ENCODE results near the gene VPS13C. TPM values are rescaled to one million over a fixed set of nuclear protein-coding genes. Genes with fewer than 3 reads are reported as not detected.

VPS13C gene
- total RNA-seq, 1 experiment from 2014 or later: 47.3 TPM

GRCh38 chr15:62069551-62069950 is 9.3 kb upstream of the VPS13C start:
- ChIA-PET POLR2A (no interaction called here), CTCF (no interaction called here)
- intact Hi-C loops (cut with micrococcal nuclease; ENCODE audit: unreplicated experiment): no loop called here
- Histone ChIP-seq H3K4me1 (ENCODE audit: control insufficient read depth, insufficient read depth, low read length) (peaks cover 7% of the 10 kb centered on the region), H3K27ac (ENCODE audit: low read length) (no peak overlapping the region), H3K4me3 (ENCODE audit: low read depth in 2 of 2, low read length in 2 of 2) (no peak overlapping the region), H3K36me3 (ENCODE audit: control insufficient read depth, insufficient read depth, low read length) (no peaks in the 10 kb centered on the region), H3K27me3 (ENCODE audit: control insufficient read depth, insufficient read depth, low read length) (peaks cover 12% of the 10 kb centered on the region), H3K9me3 (ENCODE audit: control insufficient read depth, insufficient read depth, low read depth, low read length) (no peaks in the 10 kb centered on the region)
- TF ChIP-seq, protein P1, sequence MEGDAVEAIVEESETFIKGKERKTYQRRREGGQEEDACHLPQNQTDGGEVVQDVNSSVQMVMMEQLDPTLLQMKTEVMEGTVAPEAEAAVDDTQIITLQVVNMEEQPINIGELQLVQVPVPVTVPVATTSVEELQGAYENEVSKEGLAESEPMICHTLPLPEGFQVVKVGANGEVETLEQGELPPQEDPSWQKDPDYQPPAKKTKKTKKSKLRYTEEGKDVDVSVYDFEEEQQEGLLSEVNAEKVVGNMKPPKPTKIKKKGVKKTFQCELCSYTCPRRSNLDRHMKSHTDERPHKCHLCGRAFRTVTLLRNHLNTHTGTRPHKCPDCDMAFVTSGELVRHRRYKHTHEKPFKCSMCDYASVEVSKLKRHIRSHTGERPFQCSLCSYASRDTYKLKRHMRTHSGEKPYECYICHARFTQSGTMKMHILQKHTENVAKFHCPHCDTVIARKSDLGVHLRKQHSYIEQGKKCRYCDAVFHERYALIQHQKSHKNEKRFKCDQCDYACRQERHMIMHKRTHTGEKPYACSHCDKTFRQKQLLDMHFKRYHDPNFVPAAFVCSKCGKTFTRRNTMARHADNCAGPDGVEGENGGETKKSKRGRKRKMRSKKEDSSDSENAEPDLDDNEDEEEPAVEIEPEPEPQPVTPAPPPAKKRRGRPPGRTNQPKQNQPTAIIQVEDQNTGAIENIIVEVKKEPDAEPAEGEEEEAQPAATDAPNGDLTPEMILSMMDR (IDR thresholded peaks at IDR 0.05): no peak
- TF ChIP-seq REST (IDR thresholded peaks at IDR 0.05; ENCODE audit: insufficient read depth in 1 of 2, low read depth in 2 of 2, low read length in 1 of 2): no peak
- TF ChIP-seq POLR2AphosphoS5 (IDR thresholded peaks at IDR 0.05; ENCODE audit: low read depth, low read length): no peak
- no peak for TF ChIP-seq TCF7L2 (IDR thresholded peaks at IDR 0.05; ENCODE audit: low read depth, low read length)
- TF ChIP-seq SIN3A (IDR thresholded peaks at IDR 0.05; ENCODE audit: borderline replicate concordance, insufficient read depth, low read depth, low read length): no peak
- BruUV-seq (replicated peaks): no TSS peak
- DNase-seq (ENCODE audit: low read depth, low spot score): no peak
- in situ Hi-C loops (cut with HindIII; ENCODE audit: low pct_unique_long_range_greater_than_20kb, low sequenced_read_pairs): no loop called here
- no peak for ATAC-seq

DNA sequence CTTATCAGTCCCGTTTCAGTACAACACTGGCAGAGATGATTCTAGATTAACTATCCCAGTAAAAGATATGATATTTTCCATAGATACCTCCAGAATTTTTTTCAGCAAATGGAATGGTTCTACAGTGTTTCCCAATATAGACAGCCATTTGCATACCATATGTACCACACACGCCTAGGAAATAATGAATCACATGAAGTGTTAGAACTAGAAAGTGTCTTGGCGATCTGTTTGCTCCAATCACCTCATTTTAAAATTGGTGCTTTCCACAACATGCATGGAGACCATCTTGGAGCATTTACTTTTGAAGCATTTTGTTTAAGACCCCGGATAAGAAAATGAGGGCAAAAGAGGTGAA is 8.5 kb upstream of the VPS13C start:
- peaks cover 14% of the 10 kb centered on the region for H3K27me3 ChIP-seq (ENCODE audit: control insufficient read depth, insufficient read depth, low read length)
- no peak overlapping the region for H3K27ac ChIP-seq (ENCODE audit: low read length)
- TF ChIP-seq REST (IDR thresholded peaks at IDR 0.05; ENCODE audit: insufficient read depth in 1 of 2, low read depth in 2 of 2, low read length in 1 of 2) (no peak), POLR2AphosphoS5 (IDR thresholded peaks at IDR 0.05; ENCODE audit: low read depth, low read length) (no peak), SIN3A (IDR thresholded peaks at IDR 0.05; ENCODE audit: borderline replicate concordance, insufficient read depth, low read depth, low read length) (no peak), TCF7L2 (IDR thresholded peaks at IDR 0.05; ENCODE audit: low read depth, low read length) (no peak)
- TF ChIP-seq, protein P1 (IDR thresholded peaks at IDR 0.05): no peak; the same call in 1 of the 2 replicates
- POLR2A ChIA-PET: no interaction called here
- no peak for DNase-seq (ENCODE audit: low read depth, low spot score)
- in situ Hi-C loops (cut with HindIII; ENCODE audit: low pct_unique_long_range_greater_than_20kb, low sequenced_read_pairs): no loop called here
- peak overlapping the region; percentile 46 to 48 for H3K4me3 ChIP-seq (ENCODE audit: low read depth in 2 of 2, low read length in 2 of 2)
- CTCF ChIA-PET: no interaction called here
- no peaks in the 10 kb centered on the region for H3K36me3 ChIP-seq (ENCODE audit: control insufficient read depth, insufficient read depth, low read length)
- H3K4me1 ChIP-seq (ENCODE audit: control insufficient read depth, insufficient read depth, low read length): peaks cover 7% of the 10 kb centered on the region
- intact Hi-C loops (cut with micrococcal nuclease; ENCODE audit: unreplicated experiment): no loop called here
- ATAC-seq: no peak
- BruUV-seq (replicated peaks): no TSS peak
- H3K9me3 ChIP-seq (ENCODE audit: control insufficient read depth, insufficient read depth, low read depth, low read length): no peaks in the 10 kb centered on the region
